Adrenal gland (tissue), 5 donors: ENCODE data around the gene ANKRD28.

ENCODE experiments used
- CTCF ChIP-seq, 6 experiments: fragments of 450-650 bp in 4 of 6; fragments of 200-600 bp in 2 of 6; sonication (generic) in 1 of 6; IDR thresholded peaks; 1 replicate in 5 of 6; 2 replicates in 1 of 6; pipeline versions ENCODE4 v1.5.1 to v1.8.0; 2016 to 2021; ENCODE audit warnings: antibody characterized with exemption in 6 of 6, mild to moderate bottlenecking in 2 of 6, moderate library complexity in 1 of 6
- POLR2A ChIP-seq, 2 donors: fragments of 450-650 bp; IDR thresholded peaks; one replicate each; pipeline ENCODE4 v1.6.1; 2017; ENCODE audit warnings: antibody characterized with exemption in 2 of 2, mild to moderate bottlenecking in 2 of 2, moderate library complexity in 1 of 2
- donor health status: DM: no; HTN: no; CAD: no.

- TF ChIP-seq CTCF (IDR thresholded peaks at IDR 0.05) (no peak), POLR2A (IDR thresholded peaks at IDR 0.05) (no peak)
Measured at GRCh38 chr3:15847239-15847638, 49.5 kb upstream of the ANKRD28 start.
